ENCODE results near the gene DUSP3.

DNA sequence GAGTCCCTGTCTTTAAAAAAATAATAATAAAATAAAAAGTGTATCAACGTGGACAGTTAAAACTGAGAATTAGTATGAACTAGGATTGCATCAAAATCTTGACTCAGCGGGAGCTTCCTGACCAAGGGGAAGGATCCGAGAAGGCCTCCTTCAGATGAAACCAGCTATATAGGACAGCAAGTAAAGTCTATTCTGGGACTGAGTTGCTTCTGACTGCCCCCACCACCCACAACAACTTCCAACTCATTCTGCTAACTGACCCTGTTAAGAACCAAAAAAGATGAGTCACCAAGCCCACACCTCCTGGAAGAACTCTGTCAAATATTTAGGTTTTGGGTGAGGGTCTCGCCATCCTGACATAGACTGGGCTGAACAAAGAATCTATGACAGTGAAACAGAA lies 29.3 kb upstream of the DUSP3 start:
- TF ChIP-seq, protein P1, sequence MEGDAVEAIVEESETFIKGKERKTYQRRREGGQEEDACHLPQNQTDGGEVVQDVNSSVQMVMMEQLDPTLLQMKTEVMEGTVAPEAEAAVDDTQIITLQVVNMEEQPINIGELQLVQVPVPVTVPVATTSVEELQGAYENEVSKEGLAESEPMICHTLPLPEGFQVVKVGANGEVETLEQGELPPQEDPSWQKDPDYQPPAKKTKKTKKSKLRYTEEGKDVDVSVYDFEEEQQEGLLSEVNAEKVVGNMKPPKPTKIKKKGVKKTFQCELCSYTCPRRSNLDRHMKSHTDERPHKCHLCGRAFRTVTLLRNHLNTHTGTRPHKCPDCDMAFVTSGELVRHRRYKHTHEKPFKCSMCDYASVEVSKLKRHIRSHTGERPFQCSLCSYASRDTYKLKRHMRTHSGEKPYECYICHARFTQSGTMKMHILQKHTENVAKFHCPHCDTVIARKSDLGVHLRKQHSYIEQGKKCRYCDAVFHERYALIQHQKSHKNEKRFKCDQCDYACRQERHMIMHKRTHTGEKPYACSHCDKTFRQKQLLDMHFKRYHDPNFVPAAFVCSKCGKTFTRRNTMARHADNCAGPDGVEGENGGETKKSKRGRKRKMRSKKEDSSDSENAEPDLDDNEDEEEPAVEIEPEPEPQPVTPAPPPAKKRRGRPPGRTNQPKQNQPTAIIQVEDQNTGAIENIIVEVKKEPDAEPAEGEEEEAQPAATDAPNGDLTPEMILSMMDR (conservative IDR thresholded peaks at IDR 0.05; ENCODE audit: low read length): no peak
- TF ChIP-seq EZH2phosphoT487 (IDR thresholded peaks at IDR 0.05; ENCODE audit: borderline replicate concordance, low read depth, low read length): no peak
